NCI-H82 (cell line): ENCODE data around the gene PSMB1.
"Not testable (repeated sequence)": the region's sequence is repeated elsewhere in the genome, so short reads cannot be mapped to it uniquely, and the experiment has no call there.

Experiments
- DNase-seq: peaks from one replicate; lab custom pipeline; 2025; lab: John Stamatoyannopoulos, UW

Gene PSMB1

GRCh38 chr6:170535004-170535403 lies 18.1 kb downstream of the PSMB1 start:
- DNase-seq = peak; percentile 8

- peak; percentile 11 for DNase-seq
Measured at GRCh38 chr6:170533792-170534191, 19.3 kb downstream of the PSMB1 start.

GRCh38 chr6:170532867-170533488 lies 20.1 kb downstream of the PSMB1 start:
- peak; percentile 86 for DNase-seq

GRCh38 chr6:170529839-170530469 lies 23.2 kb downstream of the PSMB1 start:
- DNase-seq = peak; percentile 88

GRCh38 chr6:170527995-170528394 lies 25.1 kb downstream of the PSMB1 start:
- not testable (repeated sequence) for DNase-seq

- no peak for DNase-seq
Measured at GRCh38 chr6:170525795-170526194, 27.3 kb downstream of the PSMB1 start.

GRCh38 chr6:170524172-170524502 lies 29.0 kb downstream of the PSMB1 start:
- peak; percentile 54 for DNase-seq

GRCh38 chr6:170523256-170524171 lies 29.6 kb downstream of the PSMB1 start:
- peak; percentile 28 for DNase-seq

- DNase-seq = peak; percentile 64
Measured at GRCh38 chr6:170522565-170523183, 30.4 kb downstream of the PSMB1 start.

- peak; percentile 95 for DNase-seq
Measured at GRCh38 chr6:170516783-170517616, 36.1 kb downstream of the PSMB1 start.

GRCh38 chr6:170514908-170515307 lies 38.2 kb downstream of the PSMB1 start:
- DNase-seq = no peak

GRCh38 chr6:170512249-170512648 lies 40.9 kb downstream of the PSMB1 start:
- no peak for DNase-seq

GRCh38 chr6:170510631-170511030 lies 42.5 kb downstream of the PSMB1 start:
- DNase-seq = no peak

- DNase-seq = no peak
Measured at GRCh38 chr6:170509723-170510018, 43.4 kb downstream of the PSMB1 start.

- not testable (repeated sequence) for DNase-seq
Measured at GRCh38 chr6:170508892-170509722, 44.0 kb downstream of the PSMB1 start.

- not testable (repeated sequence) for DNase-seq
Measured at GRCh38 chr6:170508275-170508674, 44.8 kb downstream of the PSMB1 start.

- DNase-seq = not testable (repeated sequence)
Measured at GRCh38 chr6:170507728-170508127, 45.4 kb downstream of the PSMB1 start.

GRCh38 chr6:170506446-170506845 lies 46.7 kb downstream of the PSMB1 start:
- DNase-seq = no peak

- peak; percentile 35 for DNase-seq
Measured at GRCh38 chr6:170505306-170505705, 47.8 kb downstream of the PSMB1 start.

- DNase-seq = no peak
Measured at GRCh38 chr6:170504479-170504878, 48.6 kb downstream of the PSMB1 start.

- no peak for DNase-seq
Measured at GRCh38 chr6:170503414-170503761, 49.7 kb downstream of the PSMB1 start.
